Activated CD4-positive, alpha-beta T cell treated with anti-CD3 and anti-CD28 coated beads for 48 hours (primary cell): ENCODE data around the gene PCGF2.
A peak's percentile ranks its signal among the peaks of the same experiment; 100 is the strongest.
"Not testable (repeated sequence)": the region's sequence is repeated elsewhere in the genome, so short reads cannot be mapped to it uniquely, and the experiment has no call there.

Experiments used
- DNase-seq: peaks from one replicate; pipeline ENCODE4 v3.0.0-alpha.2; 2020

Gene PCGF2

GRCh38 chr17:38748149-38748891, at the start of gene PCGF2:
PCGF2 (minus strand) TSS chr17:38748336; CDS start chr17:38740402, 7,934 bp downstream.
- DNase-seq, result no peak

DNA sequence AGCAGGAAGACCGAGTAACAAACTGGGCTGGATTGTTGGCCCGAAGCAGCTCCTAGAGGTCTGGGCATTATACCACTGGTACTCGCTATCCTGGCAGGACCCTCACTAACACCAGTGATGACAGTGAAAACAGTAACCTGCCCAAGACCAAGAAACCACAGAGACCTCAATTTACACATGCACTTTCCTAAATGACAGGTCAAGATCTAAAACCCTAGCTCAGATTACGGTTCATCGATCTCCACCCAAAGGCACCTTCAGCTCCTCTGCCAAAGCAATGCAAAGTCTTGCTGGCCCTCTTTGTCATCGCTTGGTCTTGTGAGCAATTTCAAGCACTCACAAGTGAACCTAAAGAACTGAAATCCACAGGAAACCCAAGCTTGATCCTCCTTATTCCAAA, 49.7 kb upstream of the PCGF2 start:
- DNase-seq, result no peak

DNA sequence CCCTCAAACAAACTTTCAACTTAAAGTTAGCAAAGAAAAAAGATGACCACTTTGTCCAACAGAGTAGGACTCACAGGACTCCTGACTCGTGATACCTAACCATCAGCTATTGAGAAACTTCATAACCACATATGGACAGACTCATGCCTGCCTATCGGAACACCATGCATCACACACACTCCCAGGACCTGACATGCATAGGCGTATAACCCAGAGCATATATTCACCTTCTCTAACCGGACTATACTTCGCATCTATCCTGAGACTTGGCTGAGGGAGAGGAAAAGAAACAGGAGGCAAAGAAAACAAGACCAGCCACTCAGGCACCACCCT, 49.0 kb upstream of the PCGF2 start:
- no peak for DNase-seq

DNA sequence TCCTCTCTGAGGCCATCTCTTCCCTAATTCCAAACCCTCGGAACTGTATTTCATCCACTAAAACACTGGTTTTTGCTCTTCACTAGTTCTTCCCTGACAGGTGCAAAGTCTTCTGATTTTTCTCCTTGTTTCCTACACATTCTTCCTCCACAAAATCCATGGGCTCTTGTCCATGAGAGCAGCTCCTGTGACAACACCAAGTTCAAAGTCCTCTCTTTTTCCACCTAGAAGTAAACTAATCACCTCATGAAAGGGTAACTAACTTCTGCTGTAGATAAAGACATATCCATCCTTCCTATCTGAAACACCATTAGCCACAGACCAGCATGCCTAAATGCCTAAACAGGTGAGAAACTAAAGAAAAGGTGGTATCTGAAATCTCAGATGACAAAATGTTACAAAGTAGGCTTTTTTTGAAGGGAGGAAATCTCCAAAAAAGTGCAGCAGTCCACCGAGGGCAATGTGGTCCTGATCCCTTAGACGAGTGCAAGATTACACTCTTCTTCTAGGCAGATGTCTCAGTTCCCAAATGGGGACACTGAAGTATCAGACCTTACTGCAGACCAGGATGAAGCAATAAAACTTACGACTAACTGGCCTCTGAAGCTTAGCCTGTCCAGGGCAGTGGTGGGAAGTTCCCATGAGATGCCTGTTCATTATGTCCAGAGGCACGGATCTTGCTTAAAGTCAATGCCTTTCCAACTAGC, 48.5 kb upstream of the PCGF2 start:
- DNase-seq, result no peak

DNA sequence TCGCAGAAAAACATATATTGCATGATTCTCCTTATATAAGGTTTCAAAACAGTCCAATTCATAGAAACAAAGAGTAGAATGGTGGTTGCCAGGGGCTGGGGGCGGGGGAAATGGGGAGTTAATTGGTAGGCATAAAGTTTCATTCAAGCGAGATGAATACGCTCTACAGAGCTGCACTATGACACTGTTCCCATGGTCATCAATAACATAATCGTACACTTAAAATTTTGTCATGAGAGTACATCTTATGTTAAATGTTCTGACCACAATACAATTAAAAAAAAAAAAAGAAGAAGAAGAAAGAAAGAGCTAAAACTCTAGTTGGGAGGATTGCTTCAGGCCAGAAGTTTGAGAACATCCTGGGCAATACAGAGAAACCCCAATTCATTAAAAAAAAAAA, 46.1 kb upstream of the PCGF2 start:
- no peak for DNase-seq

DNA sequence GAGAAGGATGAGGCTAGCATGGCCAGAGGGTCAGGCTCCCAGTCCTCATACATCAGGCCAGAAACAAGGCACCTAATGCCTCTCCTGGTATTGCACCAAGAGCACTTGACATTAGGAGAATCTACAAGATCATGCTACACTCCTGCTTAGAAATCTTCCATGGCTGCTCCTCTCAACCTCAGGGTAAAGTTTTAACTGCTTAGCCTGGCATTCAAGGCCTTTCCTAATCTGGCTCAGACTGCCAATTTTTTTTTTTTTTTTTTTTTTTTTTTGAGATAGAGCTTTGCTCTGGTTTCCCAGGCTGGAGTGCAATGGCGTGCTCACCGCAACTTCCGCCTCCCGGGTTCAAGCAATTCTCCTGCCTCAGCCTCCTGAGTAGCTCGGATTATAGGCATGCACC, 43.0 kb upstream of the PCGF2 start:
- DNase-seq, result no peak

DNA sequence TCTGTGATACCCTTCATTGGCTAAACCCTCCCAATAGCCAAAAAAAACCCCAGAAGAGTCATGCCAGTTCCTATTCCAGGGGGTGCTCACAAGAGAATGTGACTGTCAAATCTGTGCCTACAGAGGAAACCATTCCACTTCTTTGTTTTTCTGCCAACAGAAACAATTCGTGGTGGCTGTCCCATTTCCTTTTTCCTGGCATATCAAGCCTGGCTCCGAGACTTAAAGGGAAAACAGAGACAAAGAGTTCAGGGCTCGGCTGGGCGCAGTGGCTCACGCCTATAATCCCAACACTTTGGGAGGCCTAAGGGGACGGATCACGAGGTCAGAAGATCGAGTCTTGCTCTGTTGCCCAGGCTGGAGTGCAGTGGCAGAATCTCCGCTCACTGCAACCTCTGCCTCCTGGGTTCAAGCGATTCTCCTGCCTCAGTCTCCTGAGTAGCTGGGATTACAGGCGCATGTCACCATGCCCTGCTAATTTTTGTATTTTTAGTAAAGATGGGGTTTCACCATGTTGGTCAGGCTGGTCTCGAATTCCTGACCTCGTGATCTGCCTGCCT, 42.1 kb upstream of the PCGF2 start:
- DNase-seq, result not testable (repeated sequence)

- DNase-seq, result no peak
These were observed 41.0 kb upstream of the PCGF2 start for GRCh38 chr17:38789185-38789584.

DNA sequence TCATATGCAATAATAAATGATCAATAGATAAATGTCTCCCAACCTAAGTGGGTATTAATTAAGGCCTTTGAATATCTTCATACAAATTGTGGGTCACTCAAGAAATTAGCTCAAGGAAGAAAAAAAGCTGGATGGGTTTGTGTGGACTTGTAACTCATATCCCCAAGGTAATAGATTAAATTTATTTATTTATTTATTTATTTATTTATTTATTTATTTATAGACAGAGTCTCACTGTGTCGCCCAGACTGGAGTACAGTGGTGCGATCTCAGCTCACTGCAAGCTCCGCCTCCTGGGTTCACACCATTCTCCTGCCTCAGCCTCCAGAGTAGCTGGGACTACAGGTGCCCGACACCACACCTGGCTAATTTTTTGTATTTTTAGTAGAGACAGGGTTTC, 39.9 kb upstream of the PCGF2 start:
- DNase-seq, result not testable (repeated sequence)

DNA sequence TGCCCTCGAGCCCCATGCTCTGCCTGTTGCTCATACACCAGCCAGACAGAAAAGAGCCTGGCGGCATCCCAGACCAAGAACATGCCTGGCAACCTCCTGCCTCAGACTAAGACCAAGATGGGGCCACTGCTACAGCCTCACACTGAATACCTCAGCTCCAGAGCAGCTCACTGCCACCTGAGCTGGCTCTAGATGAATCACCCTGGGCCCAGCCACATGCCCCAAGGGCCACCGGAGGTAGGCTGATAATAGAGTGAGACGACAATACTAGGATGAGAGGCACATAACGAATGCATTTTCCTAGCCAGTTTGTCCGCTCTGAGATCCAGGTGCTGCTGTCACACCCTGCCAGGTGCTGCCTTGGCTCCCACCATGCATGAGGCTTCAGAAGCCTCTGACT, 38.2 kb upstream of the PCGF2 start:
- no peak for DNase-seq

- DNase-seq, result no peak
These were observed 35.1 kb upstream of the PCGF2 start for GRCh38 chr17:38783227-38783626.

- DNase-seq, result no peak
These were observed 32.0 kb upstream of the PCGF2 start for GRCh38 chr17:38779965-38780752.

GRCh38 chr17:38777641-38778250, 29.6 kb upstream of the PCGF2 start:
- DNase-seq, result no peak

DNA sequence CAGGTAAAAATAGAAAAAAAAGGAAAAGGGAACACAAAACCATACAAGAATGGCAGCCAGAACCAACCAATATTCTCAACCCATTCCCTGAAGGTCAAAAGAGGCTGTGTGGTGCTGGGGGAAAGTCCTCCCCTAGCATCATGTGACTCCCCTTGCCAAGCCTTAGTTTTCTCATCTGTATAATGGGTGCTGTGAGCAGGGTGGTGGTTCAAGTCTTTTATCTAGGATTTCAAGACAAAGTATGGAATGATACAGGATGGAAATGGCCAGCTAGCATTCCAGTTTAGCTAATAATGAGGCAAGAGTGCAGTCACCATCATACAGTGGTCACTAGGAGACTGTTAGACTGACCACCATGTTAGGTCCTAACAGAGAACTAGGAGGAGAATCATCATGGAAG, 25.1 kb upstream of the PCGF2 start:
- DNase-seq, result no peak

DNA sequence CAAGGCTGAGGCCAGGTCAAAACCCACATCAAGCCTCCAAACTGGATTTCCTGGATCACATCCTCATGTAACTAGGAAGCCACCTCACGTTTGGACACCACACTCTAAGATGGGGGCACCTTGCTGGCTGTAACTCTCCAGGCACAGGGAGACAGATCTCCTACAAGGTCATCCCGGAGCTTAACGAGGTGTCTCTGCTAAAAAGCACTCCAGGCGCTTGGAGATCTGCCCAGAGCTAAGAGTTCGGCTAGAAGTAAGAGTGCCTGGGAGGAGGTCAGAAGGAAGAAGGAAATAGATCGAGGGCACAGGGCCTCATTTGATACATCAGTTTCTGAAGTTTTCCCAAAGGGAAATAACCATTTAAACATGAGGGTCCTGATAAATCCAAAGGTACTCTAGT, 20.3 kb upstream of the PCGF2 start:
- DNase-seq, result no peak

GRCh38 chr17:38766341-38766740, 18.2 kb upstream of the PCGF2 start:
- no peak for DNase-seq

DNA sequence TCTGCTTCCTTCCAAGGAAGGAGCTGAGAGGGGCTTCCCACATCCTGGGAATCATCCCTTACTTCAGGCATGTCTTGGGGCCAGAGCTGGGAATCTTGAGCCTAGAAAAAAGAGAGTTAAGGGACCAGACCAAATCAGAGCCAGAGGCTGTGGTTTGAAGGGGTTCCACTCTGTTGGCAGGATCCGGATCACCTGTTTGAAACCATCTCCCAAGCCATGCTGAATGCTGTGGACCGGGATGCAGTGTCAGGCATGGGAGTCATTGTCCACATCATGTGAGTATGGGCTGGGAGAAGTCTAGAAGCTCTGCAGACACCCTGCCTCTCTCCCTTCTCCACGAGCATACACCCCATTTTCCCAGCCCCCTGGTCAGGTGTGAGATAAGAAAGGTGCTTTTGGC, 14.1 kb upstream of the PCGF2 start:
- no peak for DNase-seq

GRCh38 chr17:38761612-38762011, 13.5 kb upstream of the PCGF2 start:
- DNase-seq, result peak; percentile 65

DNA sequence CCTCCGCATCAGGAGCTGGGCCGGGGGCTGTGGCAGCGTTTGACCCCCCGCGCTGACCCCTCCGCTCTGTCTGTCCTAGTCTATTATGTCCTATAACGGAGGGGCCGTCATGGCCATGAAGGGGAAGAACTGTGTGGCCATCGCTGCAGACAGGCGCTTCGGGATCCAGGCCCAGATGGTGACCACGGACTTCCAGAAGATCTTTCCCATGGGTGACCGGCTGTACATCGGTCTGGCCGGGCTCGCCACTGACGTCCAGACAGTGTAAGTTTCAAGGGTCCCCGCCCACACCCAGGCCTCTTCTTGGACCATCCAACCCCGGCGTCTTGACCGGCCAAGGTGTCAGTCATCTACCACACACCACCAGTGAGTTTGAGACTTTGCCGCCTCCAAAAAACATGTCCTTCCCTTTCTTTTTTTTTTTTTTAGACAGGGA, 5.0 kb upstream of the PCGF2 start:
- no peak for DNase-seq

GRCh38 chr17:38752308-38753070, 4.4 kb upstream of the PCGF2 start, which contains the start of gene PSMB3:
PSMB3 (plus strand) TSS chr17:38752741; CDS start chr17:38752827, 86 bp downstream.
- DNase-seq, result peak; percentile 98

DNA sequence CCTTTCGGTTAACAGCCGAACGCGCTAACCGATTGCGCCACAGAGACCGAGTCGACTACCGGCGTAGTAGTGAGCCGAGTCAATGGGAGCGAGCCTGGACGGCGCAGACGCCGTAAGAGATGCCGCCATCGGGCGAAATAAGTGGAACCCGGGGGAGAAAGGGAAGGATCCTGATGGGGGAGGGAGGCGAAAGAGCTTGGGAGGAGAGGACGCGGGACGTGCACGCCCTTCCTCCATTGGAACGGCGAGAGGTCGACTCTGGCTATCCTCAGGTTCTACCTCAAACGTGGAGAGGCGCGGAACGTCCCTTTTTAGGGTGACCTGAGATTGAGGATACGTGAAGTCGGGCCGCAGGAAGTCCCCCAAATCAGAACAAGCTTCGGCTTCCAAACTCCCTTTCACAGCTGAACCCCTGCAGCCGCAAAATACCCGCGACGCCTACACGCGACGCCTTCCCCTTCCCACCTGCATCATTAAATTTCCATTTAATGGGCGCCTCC, 3.7 kb upstream of the PCGF2 start:
- DNase-seq, result peak; percentile 91
